Ectodermal cell (in vitro differentiated cells): ENCODE measurements around the gene HOMER2.
"Not testable (repeated sequence)": the region's sequence is repeated elsewhere in the genome, so short reads cannot be mapped to it uniquely, and the experiment has no call there.

Source experiments
- H3K27ac ChIP-seq: 2 replicates; pipeline ENCODE4 v1.7.0; 2013; ENCODE audit warnings: mild to moderate bottlenecking, low read depth, low read length; ENCODE audit not compliant: insufficient read depth, poor library complexity, severe bottlenecking
- H3K27me3 ChIP-seq: 2 replicates; pipeline ENCODE4 v1.7.0; 2013; ENCODE audit warnings: mild to moderate bottlenecking, low read length; ENCODE audit not compliant: insufficient read depth, control insufficient read depth, poor library complexity, severe bottlenecking
- H3K36me3 ChIP-seq: one replicate; pipeline ENCODE4 v1.7.0; 2013; ENCODE audit warnings: low read length; ENCODE audit not compliant: control insufficient read depth, insufficient read depth
- H3K4me1 ChIP-seq: one replicate; pipeline ENCODE4 v1.7.0; 2013; ENCODE audit warnings: low read length; ENCODE audit not compliant: control insufficient read depth, insufficient read depth
- H3K4me3 ChIP-seq: 2 replicates; pipeline ENCODE4 v1.7.0; 2013; ENCODE audit warnings: low read depth, low read length, control low read depth; ENCODE audit not compliant: insufficient read depth
- H3K9me3 ChIP-seq: 2 replicates; pipeline ENCODE4 v1.7.0; 2013; ENCODE audit warnings: mild to moderate bottlenecking, low read length, moderate library complexity; ENCODE audit not compliant: control insufficient read depth
- WGBS, 2 experiments: methylation state at CpG; one replicate each; pipeline ENCODE4 v1.1.7; 2013; ENCODE audit warnings: missing lambda C conversion rate in 2 of 2; 5-methylcytosine and 5-hydroxymethylcytosine counted together

The HOMER2 gene

DNA sequence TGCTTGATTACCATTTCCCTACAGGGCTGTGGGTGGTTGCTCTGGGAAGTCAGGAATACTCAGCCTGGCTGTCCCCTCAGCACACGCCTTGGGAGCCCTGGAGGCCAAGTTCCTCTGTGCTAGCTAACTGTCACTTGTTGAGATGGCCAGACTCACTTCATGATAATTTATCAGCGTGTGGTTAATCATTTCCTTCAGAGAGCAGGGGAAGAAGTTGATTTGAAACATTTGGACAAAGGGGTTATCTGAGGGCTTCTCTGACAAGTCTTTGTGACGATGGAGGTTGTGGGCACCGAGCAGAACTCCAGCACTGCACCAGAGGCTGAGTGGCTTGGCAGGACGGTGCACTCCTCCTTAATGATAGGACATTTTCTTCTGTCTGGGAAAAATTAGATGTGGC lies 81.2 kb downstream of the HOMER2 start:
- WGBS, 2 experiments: 93 to 95% methylated on average over 5 of the region's 5 CpGs
- Histone ChIP-seq H3K27ac (no peak overlapping the region), H3K36me3 (no peaks in the 10 kb centered on the region)

GRCh38 chr15:82870727-82871320 lies 81.7 kb downstream of the HOMER2 start:
- 92 to 94% methylated on average over 7 of the region's 7 CpGs for WGBS, 2 experiments
- Histone ChIP-seq H3K9me3 (no peaks in the 10 kb centered on the region), H3K27ac (no peak overlapping the region), H3K4me1 (no peaks in the 10 kb centered on the region), H3K36me3 (no peaks in the 10 kb centered on the region), H3K4me3 (no peak overlapping the region), H3K27me3 (no peaks in the 10 kb centered on the region)

More for the DNA sequence above, 81.2 kb downstream of the HOMER2 start:
- Histone ChIP-seq H3K4me1 (no peaks in the 10 kb centered on the region), H3K27me3 (no peaks in the 10 kb centered on the region), H3K9me3 (no peaks in the 10 kb centered on the region), H3K4me3 (no peak overlapping the region)

GRCh38 chr15:82865981-82866380 lies 86.5 kb downstream of the HOMER2 start:
- H3K4me1 ChIP-seq, H3K36me3 ChIP-seq, H3K27me3 ChIP-seq, H3K4me3 ChIP-seq, H3K9me3 ChIP-seq, H3K27ac ChIP-seq: not testable (repeated sequence)
- WGBS, 2 experiments: 77 to 80% methylated on average over 3 of the region's 3 CpGs

- not testable (repeated sequence) for H3K27me3 ChIP-seq, H3K27ac ChIP-seq, H3K36me3 ChIP-seq, H3K4me3 ChIP-seq, H3K9me3 ChIP-seq, H3K4me1 ChIP-seq
- 88 to 94% methylated on average over 4 of the region's 4 CpGs for WGBS, 2 experiments
These were observed 86.9 kb downstream of the HOMER2 start for GRCh38 chr15:82865581-82865980.

DNA sequence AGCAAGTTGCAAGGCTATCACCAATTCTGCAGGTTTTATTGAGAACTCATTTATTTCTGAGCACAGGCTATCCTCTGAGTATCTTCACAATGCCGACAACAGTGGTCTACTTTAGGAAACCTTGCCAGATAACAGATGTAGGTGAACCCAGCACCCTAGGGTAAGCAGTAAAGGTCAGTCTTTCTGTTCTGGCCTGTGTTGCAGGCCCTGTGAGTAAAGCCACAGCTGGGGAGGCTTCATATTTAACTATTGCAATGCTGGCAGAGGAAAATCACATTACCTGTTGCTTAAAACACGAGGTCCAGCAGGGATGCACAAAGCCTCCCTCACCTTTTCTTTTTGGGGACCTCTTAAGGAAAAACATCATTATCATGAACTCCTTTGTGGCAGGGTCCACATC lies 87.6 kb downstream of the HOMER2 start:
- WGBS, 2 experiments: 92 to 93% methylated on average over 2 of the region's 2 CpGs

GRCh38 chr15:82862886-82863285 lies 89.6 kb downstream of the HOMER2 start:
- Histone ChIP-seq H3K27ac (no peak overlapping the region), H3K9me3 (no peaks in the 10 kb centered on the region), H3K36me3 (no peaks in the 10 kb centered on the region), H3K27me3 (no peaks in the 10 kb centered on the region), H3K4me3 (no peak overlapping the region), H3K4me1 (no peaks in the 10 kb centered on the region)
- 86 to 89% methylated on average over 6 of the region's 6 CpGs for WGBS, 2 experiments

More for the DNA sequence above, 87.6 kb downstream of the HOMER2 start:
- Histone ChIP-seq H3K27ac (no peak overlapping the region), H3K9me3 (no peaks in the 10 kb centered on the region), H3K4me1 (no peaks in the 10 kb centered on the region), H3K4me3 (no peak overlapping the region), H3K36me3 (no peaks in the 10 kb centered on the region), H3K27me3 (no peaks in the 10 kb centered on the region)

DNA sequence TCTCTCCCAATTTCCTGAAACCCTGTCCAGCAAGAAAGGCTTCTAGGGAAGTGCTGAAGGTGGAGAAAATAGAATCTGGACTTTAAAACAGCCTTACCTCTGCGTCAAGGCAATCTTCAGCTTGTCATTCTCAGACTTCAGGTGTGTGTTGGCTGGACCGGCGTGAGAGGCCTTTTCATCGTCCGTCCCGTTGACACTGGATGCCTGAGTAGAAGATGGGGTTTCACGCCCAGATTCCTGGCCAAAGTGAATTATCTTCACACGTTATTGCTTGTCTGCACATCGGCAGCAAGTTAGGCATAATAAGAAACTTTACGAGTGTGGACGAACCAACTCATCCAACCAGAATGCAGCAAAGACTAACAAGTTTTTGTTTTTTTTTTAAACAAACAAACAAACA lies 93.6 kb downstream of the HOMER2 start:
- no peak overlapping the region for H3K27ac ChIP-seq
- no peaks in the 10 kb centered on the region for H3K9me3 ChIP-seq
- no peaks in the 10 kb centered on the region for H3K36me3 ChIP-seq
- WGBS, 2 experiments: 96% methylated on average over 11 of the region's 11 CpGs
- H3K4me1 ChIP-seq: no peaks in the 10 kb centered on the region
- no peaks in the 10 kb centered on the region for H3K27me3 ChIP-seq
- H3K4me3 ChIP-seq: no peak overlapping the region

GRCh38 chr15:82856397-82857170 lies 95.9 kb downstream of the HOMER2 start:
- no peaks in the 10 kb centered on the region for H3K27me3 ChIP-seq
- 89 to 91% methylated on average over 7 to 10 of the region's 10 CpGs for WGBS, 2 experiments
- no peaks in the 10 kb centered on the region for H3K36me3 ChIP-seq
- no peaks in the 10 kb centered on the region for H3K4me1 ChIP-seq
- H3K4me3 ChIP-seq: no peak overlapping the region
- no peaks in the 10 kb centered on the region for H3K9me3 ChIP-seq
- no peak overlapping the region for H3K27ac ChIP-seq

- H3K27ac ChIP-seq: peak overlapping the region; percentile 63
- no peaks in the 10 kb centered on the region for H3K36me3 ChIP-seq
- H3K27me3 ChIP-seq: no peaks in the 10 kb centered on the region
- no peak overlapping the region for H3K4me3 ChIP-seq
- 84 to 89% methylated on average over 13 to 16 of the region's 17 CpGs for WGBS, 2 experiments
- peaks cover 2% of the 10 kb centered on the region for H3K4me1 ChIP-seq
- no peaks in the 10 kb centered on the region for H3K9me3 ChIP-seq
These were observed 97.0 kb downstream of the HOMER2 start for GRCh38 chr15:82855286-82856100.

DNA sequence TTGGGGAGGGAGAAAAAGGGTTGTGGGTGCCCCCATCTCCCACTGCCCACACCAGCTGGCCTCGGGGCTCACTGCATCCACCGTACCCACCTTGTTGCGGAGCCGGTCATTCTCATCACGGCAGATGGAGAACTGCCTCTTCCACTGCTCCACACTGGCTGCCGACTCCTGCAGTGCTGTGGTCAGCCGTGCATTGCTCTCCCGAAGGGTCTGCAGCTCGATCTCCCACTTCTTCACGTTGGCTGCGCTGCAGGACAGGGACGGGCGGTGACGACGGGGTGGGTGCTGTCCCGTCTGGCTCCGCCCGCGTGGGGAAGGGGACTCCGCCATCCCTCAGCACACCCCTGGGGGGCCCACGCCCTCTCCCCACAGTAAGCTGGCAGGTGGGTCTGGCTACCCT lies 98.0 kb downstream of the HOMER2 start:
- Histone ChIP-seq H3K4me3 (no peak overlapping the region), H3K4me1 (peaks cover 10% of the 10 kb centered on the region), H3K36me3 (no peaks in the 10 kb centered on the region), H3K27me3 (no peaks in the 10 kb centered on the region), H3K9me3 (no peaks in the 10 kb centered on the region), H3K27ac (no peak overlapping the region)
- WGBS, 2 experiments: 91 to 93% methylated on average over 21 of the region's 21 CpGs
